ENCODE data around the gene PSMG2.

- TF ChIP-seq CTCF (IDR thresholded peaks at IDR 0.05), result no peak
- TF ChIP-seq POLR2A (IDR thresholded peaks at IDR 0.05), result no peak
- no peak for TF ChIP-seq POLR2AphosphoS5 (IDR thresholded peaks at IDR 0.05)
- TF ChIP-seq EP300 (IDR thresholded peaks at IDR 0.05), result no peak
Measured at GRCh38 chr18:12749121-12749520, 46.3 kb downstream of the PSMG2 start.
